Gastrocnemius medialis (tissue), 4 donors: ENCODE data around the gene NT5DC3.

ENCODE experiments used
- POLR2A ChIP-seq, 2 donors: fragments of 450-650 bp; IDR thresholded peaks; one replicate each; pipeline ENCODE4 v1.6.1; 2017; ENCODE audit warnings: antibody characterized with exemption in 2 of 2, mild to moderate bottlenecking in 2 of 2, moderate library complexity in 2 of 2
- TF ChIP-seq, protein P1 (sequence below), 5 experiments: fragments of 450-650 bp in 3 of 5; fragments of 200-600 bp in 2 of 5; sonication (generic) in 2 of 5; IDR thresholded peaks in 4 of 5; conservative IDR thresholded peaks in 1 of 5; 1 replicate in 4 of 5; 2 replicates in 1 of 5; pipeline ENCODE4 v1.5.1; 2016 to 2019; ENCODE audit warnings: antibody characterized with exemption in 5 of 5, mild to moderate bottlenecking in 3 of 5, moderate library complexity in 3 of 5

DNA sequence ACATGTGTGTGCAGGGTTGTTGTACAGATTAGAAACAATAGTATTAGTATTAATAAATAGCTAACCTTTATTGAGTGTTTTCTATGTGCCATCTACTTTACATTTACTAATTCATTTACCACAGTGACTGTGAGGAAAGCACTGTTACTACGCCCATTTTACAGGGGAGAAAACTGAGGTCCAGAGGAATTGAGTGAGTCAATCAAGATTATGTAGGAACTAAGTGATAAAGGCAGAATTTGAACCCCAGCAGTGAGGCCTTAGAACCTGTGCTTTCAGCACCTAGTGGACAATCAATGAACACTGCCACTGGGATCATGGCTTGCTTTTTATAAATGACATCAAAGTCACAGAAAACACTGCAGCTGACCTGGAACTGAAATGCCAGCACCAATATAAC is 28.2 kb downstream of the NT5DC3 start:
- TF ChIP-seq, protein P1, sequence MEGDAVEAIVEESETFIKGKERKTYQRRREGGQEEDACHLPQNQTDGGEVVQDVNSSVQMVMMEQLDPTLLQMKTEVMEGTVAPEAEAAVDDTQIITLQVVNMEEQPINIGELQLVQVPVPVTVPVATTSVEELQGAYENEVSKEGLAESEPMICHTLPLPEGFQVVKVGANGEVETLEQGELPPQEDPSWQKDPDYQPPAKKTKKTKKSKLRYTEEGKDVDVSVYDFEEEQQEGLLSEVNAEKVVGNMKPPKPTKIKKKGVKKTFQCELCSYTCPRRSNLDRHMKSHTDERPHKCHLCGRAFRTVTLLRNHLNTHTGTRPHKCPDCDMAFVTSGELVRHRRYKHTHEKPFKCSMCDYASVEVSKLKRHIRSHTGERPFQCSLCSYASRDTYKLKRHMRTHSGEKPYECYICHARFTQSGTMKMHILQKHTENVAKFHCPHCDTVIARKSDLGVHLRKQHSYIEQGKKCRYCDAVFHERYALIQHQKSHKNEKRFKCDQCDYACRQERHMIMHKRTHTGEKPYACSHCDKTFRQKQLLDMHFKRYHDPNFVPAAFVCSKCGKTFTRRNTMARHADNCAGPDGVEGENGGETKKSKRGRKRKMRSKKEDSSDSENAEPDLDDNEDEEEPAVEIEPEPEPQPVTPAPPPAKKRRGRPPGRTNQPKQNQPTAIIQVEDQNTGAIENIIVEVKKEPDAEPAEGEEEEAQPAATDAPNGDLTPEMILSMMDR (IDR thresholded peaks at IDR 0.05 in 4 of 5, conservative IDR thresholded peaks at IDR 0.05 in 1 of 5) = no peak
- no peak for TF ChIP-seq POLR2A (IDR thresholded peaks at IDR 0.05)
